ENCODE results near the gene HCST. TPM values are rescaled to one million over a fixed set of nuclear protein-coding genes. Genes with fewer than 3 reads are reported as not detected.

HCST gene
- total RNA-seq, 1 experiment from 2014 or later = not detected

DNA sequence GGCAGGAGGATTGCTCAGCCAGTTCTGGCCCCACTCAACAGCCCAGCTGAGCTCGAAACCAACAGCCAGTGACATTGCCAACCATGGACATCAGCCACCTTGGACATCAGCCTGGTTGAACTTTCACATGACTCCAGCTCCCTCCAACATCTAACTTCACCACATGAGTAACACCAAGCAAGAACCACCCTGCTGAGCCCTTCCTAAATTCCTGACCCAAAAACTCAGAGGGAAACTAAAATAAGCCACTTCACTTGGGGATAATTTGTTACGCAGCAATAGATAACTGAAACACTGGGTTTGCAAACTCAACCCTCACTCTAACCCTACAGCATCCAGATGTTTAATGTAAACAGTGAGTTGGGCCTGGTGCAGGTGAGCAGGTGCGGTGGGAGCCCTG, 23.2 kb downstream of the HCST start:
- Histone ChIP-seq H3K36me3 (ENCODE audit: low read depth, low read length) (no peaks in the 10 kb centered on the region), H2AFZ (ENCODE audit: low read length) (no peak overlapping the region), H4K20me1 (ENCODE audit: low read length) (no peaks in the 10 kb centered on the region), H3K4me1 (ENCODE audit: insufficient read depth, low read length) (no peaks in the 10 kb centered on the region), H3K4me2 (ENCODE audit: low read length) (no peak overlapping the region), H3K27me3 (ENCODE audit: low read length) (no peaks in the 10 kb centered on the region), H3K79me2 (ENCODE audit: low read length) (no peaks in the 10 kb centered on the region), H3K9me3 (ENCODE audit: low read length) (no peaks in the 10 kb centered on the region), H3F3A (ENCODE audit: low read length, unreplicated experiment) (no peaks in the 10 kb centered on the region), H3K27ac (ENCODE audit: low read length) (no peak overlapping the region), H3K9me2 (replicated peaks; ENCODE audit: low read length) (no peaks in the 10 kb centered on the region), H3K4me3 (ENCODE audit: low read length) (no peak overlapping the region), H3K9ac (ENCODE audit: low read length) (no peak overlapping the region)
- ChIA-PET POLR2A (ENCODE audit: unreplicated experiment) (no interaction called here), CTCF (no interaction called here)
- TF ChIP-seq EZH2 (IDR thresholded peaks at IDR 0.05; ENCODE audit: low read length, unreplicated experiment) (no peak), EZH2phosphoT487 (IDR thresholded peaks at IDR 0.05; ENCODE audit: borderline replicate concordance, low read length) (no peak)
- TF ChIP-seq, protein P1, sequence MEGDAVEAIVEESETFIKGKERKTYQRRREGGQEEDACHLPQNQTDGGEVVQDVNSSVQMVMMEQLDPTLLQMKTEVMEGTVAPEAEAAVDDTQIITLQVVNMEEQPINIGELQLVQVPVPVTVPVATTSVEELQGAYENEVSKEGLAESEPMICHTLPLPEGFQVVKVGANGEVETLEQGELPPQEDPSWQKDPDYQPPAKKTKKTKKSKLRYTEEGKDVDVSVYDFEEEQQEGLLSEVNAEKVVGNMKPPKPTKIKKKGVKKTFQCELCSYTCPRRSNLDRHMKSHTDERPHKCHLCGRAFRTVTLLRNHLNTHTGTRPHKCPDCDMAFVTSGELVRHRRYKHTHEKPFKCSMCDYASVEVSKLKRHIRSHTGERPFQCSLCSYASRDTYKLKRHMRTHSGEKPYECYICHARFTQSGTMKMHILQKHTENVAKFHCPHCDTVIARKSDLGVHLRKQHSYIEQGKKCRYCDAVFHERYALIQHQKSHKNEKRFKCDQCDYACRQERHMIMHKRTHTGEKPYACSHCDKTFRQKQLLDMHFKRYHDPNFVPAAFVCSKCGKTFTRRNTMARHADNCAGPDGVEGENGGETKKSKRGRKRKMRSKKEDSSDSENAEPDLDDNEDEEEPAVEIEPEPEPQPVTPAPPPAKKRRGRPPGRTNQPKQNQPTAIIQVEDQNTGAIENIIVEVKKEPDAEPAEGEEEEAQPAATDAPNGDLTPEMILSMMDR (conservative IDR thresholded peaks at IDR 0.05; ENCODE audit: low read depth, low read length) = no peak
- no TSS peak for BruUV-seq (replicated peaks)
- ATAC-seq (no peak), DNase-seq (no peak)
- intact Hi-C loops (cut with micrococcal nuclease) = no loop called here

DNA sequence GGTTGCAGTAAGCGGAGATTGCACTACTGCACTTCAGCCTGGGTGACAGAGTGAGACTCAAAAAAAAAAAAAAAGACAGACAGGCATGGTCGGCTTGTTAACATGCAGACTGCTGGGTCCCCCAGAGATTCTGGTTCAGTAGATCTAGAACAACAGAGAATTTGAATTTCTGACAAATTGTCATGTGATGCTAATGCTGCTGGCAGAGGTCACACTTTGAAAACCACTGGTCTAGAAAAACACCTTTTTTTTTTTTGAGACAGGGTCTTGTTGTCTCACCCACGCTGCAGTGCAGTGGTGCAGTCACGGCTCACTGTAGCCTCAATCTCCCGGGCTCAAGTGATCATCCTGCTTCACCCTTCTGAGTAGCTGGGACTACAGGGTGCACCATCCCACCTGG, 26.2 kb downstream of the HCST start:
- peaks cover 9% of the 10 kb centered on the region for H3K4me1 ChIP-seq (ENCODE audit: insufficient read depth, low read length)
- H3K4me3 ChIP-seq (ENCODE audit: low read length) = no peak overlapping the region
- H3K9me3 ChIP-seq (ENCODE audit: low read length) = no peaks in the 10 kb centered on the region
- no peaks in the 10 kb centered on the region for H3K27me3 ChIP-seq (ENCODE audit: low read length)
- no peak overlapping the region for H3K4me2 ChIP-seq (ENCODE audit: low read length)
- H4K20me1 ChIP-seq (ENCODE audit: low read length) = no peaks in the 10 kb centered on the region
- ChIA-PET CTCF (no interaction called here), POLR2A (ENCODE audit: unreplicated experiment) (no interaction called here)
- no peak overlapping the region for H3K9ac ChIP-seq (ENCODE audit: low read length)
- H3K36me3 ChIP-seq (ENCODE audit: low read depth, low read length) = no peaks in the 10 kb centered on the region; the same call in 1 of the 2 replicates
- no peak for TF ChIP-seq EZH2 (IDR thresholded peaks at IDR 0.05; ENCODE audit: low read length, unreplicated experiment)
- TF ChIP-seq, protein P1 (conservative IDR thresholded peaks at IDR 0.05; ENCODE audit: low read depth, low read length) = no peak
- no peak for TF ChIP-seq EZH2phosphoT487 (IDR thresholded peaks at IDR 0.05; ENCODE audit: borderline replicate concordance, low read length)
- no peaks in the 10 kb centered on the region for H3F3A ChIP-seq (ENCODE audit: low read length, unreplicated experiment)
- intact Hi-C loops (cut with micrococcal nuclease) = no loop called here
- BruUV-seq (replicated peaks) = no TSS peak
- H3K9me2 ChIP-seq (replicated peaks; ENCODE audit: low read length) = no peaks in the 10 kb centered on the region
- ATAC-seq (no peak), DNase-seq (no peak)
- no peak overlapping the region for H3K27ac ChIP-seq (ENCODE audit: low read length)
- H2AFZ ChIP-seq (ENCODE audit: low read length) = no peak overlapping the region
- no peaks in the 10 kb centered on the region for H3K79me2 ChIP-seq (ENCODE audit: low read length)

DNA sequence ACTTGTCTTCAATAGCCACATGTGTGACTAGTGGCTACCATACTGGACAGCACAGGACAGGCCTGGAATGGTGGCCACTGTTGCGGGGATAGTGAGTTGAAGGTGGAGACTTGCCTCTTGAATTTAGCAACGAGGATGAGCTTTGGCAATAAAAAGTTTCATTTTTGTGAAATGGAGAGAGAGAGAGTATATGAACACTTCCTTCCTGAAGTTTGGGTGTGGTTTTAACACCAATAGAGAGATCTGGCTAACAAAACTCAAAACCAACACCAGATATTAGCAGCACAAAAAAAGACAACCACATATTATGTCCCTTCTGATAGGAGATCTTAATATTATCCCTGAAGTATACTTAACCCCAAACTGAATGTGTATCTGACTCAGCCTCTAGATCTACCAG, 27.5 kb downstream of the HCST start:
- Histone ChIP-seq H3K4me2 (ENCODE audit: low read length) (no peak overlapping the region), H4K20me1 (ENCODE audit: low read length) (no peaks in the 10 kb centered on the region), H3K9ac (ENCODE audit: low read length) (no peak overlapping the region), H3K36me3 (ENCODE audit: low read depth, low read length) (no peaks in the 10 kb centered on the region; the same call in 1 of the 2 replicates), H3K9me3 (ENCODE audit: low read length) (no peaks in the 10 kb centered on the region), H3K9me2 (replicated peaks; ENCODE audit: low read length) (no peaks in the 10 kb centered on the region), H3K27ac (ENCODE audit: low read length) (no peak overlapping the region), H3K79me2 (ENCODE audit: low read length) (no peaks in the 10 kb centered on the region), H3K4me3 (ENCODE audit: low read length) (no peak overlapping the region), H3K27me3 (ENCODE audit: low read length) (no peaks in the 10 kb centered on the region), H3F3A (ENCODE audit: low read length, unreplicated experiment) (no peaks in the 10 kb centered on the region), H3K4me1 (ENCODE audit: insufficient read depth, low read length) (peaks cover 9% of the 10 kb centered on the region), H2AFZ (ENCODE audit: low read length) (no peak overlapping the region)
- intact Hi-C loops (cut with micrococcal nuclease) = loop anchor here (2.0 to 10.0 kb wide), 3 partner anchors 31 to 215 kb away; partner anchors contain the start of genes KMT2B, THAP8 and WDR62
- TF ChIP-seq EZH2phosphoT487 (IDR thresholded peaks at IDR 0.05; ENCODE audit: borderline replicate concordance, low read length) = no peak
- TF ChIP-seq, protein P1 (conservative IDR thresholded peaks at IDR 0.05; ENCODE audit: low read depth, low read length) = no peak
- no peak for TF ChIP-seq EZH2 (IDR thresholded peaks at IDR 0.05; ENCODE audit: low read length, unreplicated experiment)
- ATAC-seq (no peak), DNase-seq (no peak)
- BruUV-seq (replicated peaks) = no TSS peak
- ChIA-PET CTCF (no interaction called here), POLR2A (ENCODE audit: unreplicated experiment) (no interaction called here)
